Loucy (cell line): ENCODE results near the gene KIAA1549.
"Not testable (repeated sequence)": the region's sequence is repeated elsewhere in the genome, so short reads cannot be mapped to it uniquely, and the experiment has no call there.

Experiments used
- H2AFZ ChIP-seq: fragments of 200-600 bp; sonication (generic); 2 replicates; pipeline ENCODE4 v1.6.0; 2016; ENCODE audit warnings: antibody characterized with exemption, mild to moderate bottlenecking, low read length, moderate library complexity
- H3F3A ChIP-seq: fragments of 200-600 bp; 2 replicates; pipeline ENCODE4 v1.6.0; 2016; ENCODE audit warnings: antibody characterized with exemption, low read depth, mild to moderate bottlenecking
- H3K27me3 ChIP-seq: fragments of 200-600 bp; sonication (generic); 2 replicates; pipeline ENCODE4 v1.6.1; 2014; ENCODE audit warnings: low read length, mild to moderate bottlenecking; ENCODE audit not compliant: insufficient read depth, poor library complexity, severe bottlenecking
- H3K36me3 ChIP-seq: fragments of 200-600 bp; sonication (generic); 2 replicates; pipeline ENCODE4 v1.6.1; 2016; ENCODE audit warnings: low read length; ENCODE audit not compliant: insufficient read depth
- H3K4me1 ChIP-seq: fragments of 200-600 bp; sonication (generic); 2 replicates; pipeline ENCODE4 v1.5.1; 2014; ENCODE audit warnings: low read length, mild to moderate bottlenecking; ENCODE audit not compliant: insufficient read depth, poor library complexity, severe bottlenecking
- H3K4me2 ChIP-seq: fragments of 200-600 bp; sonication (generic); 2 replicates; pipeline ENCODE4 v1.6.0; 2014; ENCODE audit warnings: antibody characterized with exemption, low read length, low read depth, mild to moderate bottlenecking; ENCODE audit not compliant: poor library complexity, severe bottlenecking
- H3K4me3 ChIP-seq: fragments of 200-600 bp; sonication (generic); 2 replicates; pipeline ENCODE4 v1.5.1; 2014; ENCODE audit warnings: low read length, mild to moderate bottlenecking, mixed read lengths; ENCODE audit not compliant: poor library complexity, severe bottlenecking
- H3K79me2 ChIP-seq: fragments of 200-600 bp; sonication (generic); 2 replicates; pipeline ENCODE4 v1.6.1; 2014; ENCODE audit warnings: low read length; ENCODE audit not compliant: insufficient read depth
- H3K9ac ChIP-seq: fragments of 200-600 bp; sonication (generic); 2 replicates; pipeline ENCODE4 v1.6.0; 2014; ENCODE audit warnings: mild to moderate bottlenecking, low read depth, low read length, moderate library complexity; ENCODE audit not compliant: poor library complexity, severe bottlenecking
- H3K9me2 ChIP-seq: fragments of 200-600 bp; sonication (generic); replicated peaks from 2 replicates; pipeline ENCODE4 v1.6.1; 2016; ENCODE audit warnings: low read depth, low read length, mixed read lengths
- H3K9me3 ChIP-seq: fragments of 200-600 bp; sonication (generic); 2 replicates; pipeline ENCODE4 v1.6.1; 2014; ENCODE audit warnings: mild to moderate bottlenecking, antibody characterized with exemption, low read length, low read depth; ENCODE audit not compliant: insufficient read depth
- H4K20me1 ChIP-seq: fragments of 200-600 bp; sonication (generic); 2 replicates; pipeline ENCODE4 v1.6.0; 2014; ENCODE audit warnings: antibody characterized with exemption, low read length, mild to moderate bottlenecking; ENCODE audit not compliant: insufficient read depth, poor library complexity, severe bottlenecking
- EZH2phosphoT487 ChIP-seq: fragments of 200-600 bp; IDR thresholded peaks from 2 replicates; pipeline ENCODE4 v1.6.1; 2018; ENCODE audit warnings: antibody characterized with exemption, mild to moderate bottlenecking, moderate library complexity, borderline replicate concordance
- TF ChIP-seq, protein P1 (sequence below): fragments of 200-600 bp; sonication (generic); conservative IDR thresholded peaks from 2 replicates; pipeline ENCODE4 v1.5.1; 2014; ENCODE audit warnings: mild to moderate bottlenecking, antibody characterized with exemption, low read length

The KIAA1549 gene

DNA sequence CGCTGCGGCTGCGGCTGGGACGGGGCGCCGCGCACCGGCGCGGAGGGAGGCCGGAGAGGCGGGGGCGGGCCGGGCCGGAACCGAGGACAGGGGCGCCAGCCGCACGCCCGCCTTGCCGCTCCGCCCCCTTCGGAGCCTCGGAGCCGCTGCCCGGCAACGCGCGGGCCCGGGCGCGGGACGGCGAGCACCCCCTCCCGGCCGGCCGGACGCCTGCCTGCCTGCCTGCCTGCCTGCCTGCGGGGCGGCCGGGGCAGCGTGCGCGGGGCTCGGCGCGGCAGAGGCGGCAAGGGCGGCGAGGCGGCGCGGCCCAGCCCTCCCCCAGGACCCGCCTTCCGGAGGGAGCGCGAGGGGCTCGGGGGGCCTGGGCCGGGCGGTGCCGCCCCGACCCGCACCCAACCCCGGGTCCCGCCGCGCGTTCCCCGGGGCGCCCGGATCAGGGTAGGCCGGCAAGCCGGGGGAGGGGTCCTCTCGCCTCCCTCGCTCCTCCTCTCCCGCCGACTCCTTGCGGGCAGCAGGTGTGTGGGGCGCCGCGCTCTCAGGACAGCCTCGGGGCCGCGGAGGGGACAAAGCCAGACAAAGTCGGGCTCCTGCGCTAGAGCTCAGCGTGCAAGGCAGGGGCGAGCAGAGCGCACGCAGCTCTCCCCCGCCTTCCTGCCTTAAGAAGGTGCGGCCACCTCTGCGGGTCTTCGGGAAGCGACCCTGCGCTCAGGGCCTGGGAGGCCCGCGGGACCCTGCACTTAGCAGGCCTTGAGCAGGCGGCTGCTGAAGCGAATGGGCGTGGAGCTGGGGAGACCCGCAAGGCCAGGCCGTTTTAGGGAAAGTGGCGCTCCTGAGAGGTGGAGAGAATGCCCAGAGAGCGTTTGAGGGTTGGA lies at the start of gene KIAA1549:
TSS of gene KIAA1549 (minus strand) at position 58 of the 872 bp plus-strand sequence. CDS start 120 bp downstream, outside the sequence.
- H3F3A ChIP-seq = no peaks in the 10 kb centered on the region; the same call in 1 of the 2 replicates
- no peaks in the 10 kb centered on the region for H3K36me3 ChIP-seq
- no peaks in the 10 kb centered on the region for H3K9me3 ChIP-seq
- peaks cover 43% of the 10 kb centered on the region for H3K79me2 ChIP-seq
- no peaks in the 10 kb centered on the region for H4K20me1 ChIP-seq
- TF ChIP-seq EZH2phosphoT487 = no peak
- TF ChIP-seq, protein P1, sequence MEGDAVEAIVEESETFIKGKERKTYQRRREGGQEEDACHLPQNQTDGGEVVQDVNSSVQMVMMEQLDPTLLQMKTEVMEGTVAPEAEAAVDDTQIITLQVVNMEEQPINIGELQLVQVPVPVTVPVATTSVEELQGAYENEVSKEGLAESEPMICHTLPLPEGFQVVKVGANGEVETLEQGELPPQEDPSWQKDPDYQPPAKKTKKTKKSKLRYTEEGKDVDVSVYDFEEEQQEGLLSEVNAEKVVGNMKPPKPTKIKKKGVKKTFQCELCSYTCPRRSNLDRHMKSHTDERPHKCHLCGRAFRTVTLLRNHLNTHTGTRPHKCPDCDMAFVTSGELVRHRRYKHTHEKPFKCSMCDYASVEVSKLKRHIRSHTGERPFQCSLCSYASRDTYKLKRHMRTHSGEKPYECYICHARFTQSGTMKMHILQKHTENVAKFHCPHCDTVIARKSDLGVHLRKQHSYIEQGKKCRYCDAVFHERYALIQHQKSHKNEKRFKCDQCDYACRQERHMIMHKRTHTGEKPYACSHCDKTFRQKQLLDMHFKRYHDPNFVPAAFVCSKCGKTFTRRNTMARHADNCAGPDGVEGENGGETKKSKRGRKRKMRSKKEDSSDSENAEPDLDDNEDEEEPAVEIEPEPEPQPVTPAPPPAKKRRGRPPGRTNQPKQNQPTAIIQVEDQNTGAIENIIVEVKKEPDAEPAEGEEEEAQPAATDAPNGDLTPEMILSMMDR = no peak
- H3K9ac ChIP-seq = peak within 1 kb of the TSS; percentile 87
- no peaks in the 10 kb centered on the region for H3K27me3 ChIP-seq
- peak within 1 kb of the TSS; percentile 88 for H2AFZ ChIP-seq
- H3K4me1 ChIP-seq = peaks cover 43% of the 10 kb centered on the region
- peak within 1 kb of the TSS; percentile 80 for H3K4me2 ChIP-seq
- H3K9me2 ChIP-seq = no peaks in the 10 kb centered on the region
- peak within 1 kb of the TSS; percentile 99 for H3K4me3 ChIP-seq

DNA sequence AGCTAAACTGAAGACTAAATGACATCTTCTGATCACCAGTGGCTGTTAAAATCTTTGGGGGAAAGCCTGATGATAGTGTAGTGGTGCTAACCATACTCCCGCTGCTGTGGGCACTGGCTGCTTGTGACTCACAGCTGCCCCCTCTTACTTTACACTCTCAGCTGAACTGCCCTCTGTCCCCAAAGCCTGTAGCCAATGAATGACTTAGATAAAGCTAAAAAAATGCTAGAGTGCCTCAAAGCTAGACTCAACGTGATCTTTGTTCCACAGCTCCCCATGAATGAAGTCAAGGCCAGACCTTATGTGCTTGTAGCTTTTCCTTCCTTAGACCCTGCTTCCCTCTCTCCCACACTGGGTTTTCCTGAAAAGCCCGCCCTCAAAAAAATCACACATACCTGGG lies 48.2 kb upstream of the KIAA1549 start:
- Histone ChIP-seq H3K4me3 (no peak overlapping the region), H3K79me2 (peaks cover 25% of the 10 kb centered on the region), H3K9me2 (no peaks in the 10 kb centered on the region), H3K9ac (no peak overlapping the region), H4K20me1 (peaks cover 6% of the 10 kb centered on the region), H2AFZ (no peak overlapping the region), H3K36me3 (peaks cover 33% of the 10 kb centered on the region; the same call in 1 of the 2 replicates), H3K4me1 (peaks cover 18% of the 10 kb centered on the region), H3F3A (no peaks in the 10 kb centered on the region), H3K4me2 (no peak overlapping the region), H3K9me3 (no peaks in the 10 kb centered on the region), H3K27me3 (no peaks in the 10 kb centered on the region)
- TF ChIP-seq, protein P1 = no peak
- TF ChIP-seq EZH2phosphoT487 = no peak

- no peaks in the 10 kb centered on the region for H3K9me2 ChIP-seq
- H4K20me1 ChIP-seq = no peaks in the 10 kb centered on the region
- peaks cover 44% of the 10 kb centered on the region; the same call in 1 of the 2 replicates for H3K36me3 ChIP-seq
Observed at GRCh38 chr7:139026551-139026950, 45.4 kb upstream of the KIAA1549 start.

DNA sequence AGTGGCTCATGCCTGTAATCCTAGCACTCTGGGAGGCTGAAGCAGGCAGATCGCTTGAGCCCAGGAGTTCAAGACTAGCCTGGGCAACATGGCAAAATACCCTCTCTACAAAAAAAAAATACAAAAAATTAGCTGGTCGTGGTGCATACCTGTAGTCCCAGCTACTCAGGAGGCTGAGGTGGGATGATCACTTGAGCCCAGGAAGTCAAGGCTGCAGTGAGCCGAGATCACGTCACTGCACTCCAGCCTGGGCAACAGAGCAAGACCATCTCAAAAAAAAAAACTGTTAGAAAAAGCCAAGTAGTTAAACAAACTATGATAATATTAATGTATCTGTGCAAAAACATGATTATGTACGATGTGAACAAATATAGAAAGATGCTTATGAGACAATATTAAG lies 44.7 kb upstream of the KIAA1549 start:
- H3K4me2 ChIP-seq, H3F3A ChIP-seq, H3K9ac ChIP-seq, H3K27me3 ChIP-seq, H3K9me3 ChIP-seq, H3K9me2 ChIP-seq, H3K4me3 ChIP-seq, H4K20me1 ChIP-seq, H3K4me1 ChIP-seq, H2AFZ ChIP-seq, H3K79me2 ChIP-seq: not testable (repeated sequence)
- H3K36me3 ChIP-seq = peaks cover 44% of the 10 kb centered on the region; the same call in 1 of the 2 replicates

More at GRCh38 chr7:139026551-139026950, 45.4 kb upstream of the KIAA1549 start:
- Histone ChIP-seq H3K9ac (no peak overlapping the region), H3K4me1 (peaks cover 6% of the 10 kb centered on the region), H3K4me3 (no peak overlapping the region), H2AFZ (no peak overlapping the region), H3K27me3 (no peaks in the 10 kb centered on the region), H3K79me2 (no peaks in the 10 kb centered on the region; the same call in 1 of the 2 replicates), H3K4me2 (no peak overlapping the region), H3K9me3 (no peaks in the 10 kb centered on the region), H3F3A (no peaks in the 10 kb centered on the region)
- TF ChIP-seq, protein P1 = no peak
- TF ChIP-seq EZH2phosphoT487 = no peak
